ENCODE results near the gene GNAT3.

Gene GNAT3

DNA sequence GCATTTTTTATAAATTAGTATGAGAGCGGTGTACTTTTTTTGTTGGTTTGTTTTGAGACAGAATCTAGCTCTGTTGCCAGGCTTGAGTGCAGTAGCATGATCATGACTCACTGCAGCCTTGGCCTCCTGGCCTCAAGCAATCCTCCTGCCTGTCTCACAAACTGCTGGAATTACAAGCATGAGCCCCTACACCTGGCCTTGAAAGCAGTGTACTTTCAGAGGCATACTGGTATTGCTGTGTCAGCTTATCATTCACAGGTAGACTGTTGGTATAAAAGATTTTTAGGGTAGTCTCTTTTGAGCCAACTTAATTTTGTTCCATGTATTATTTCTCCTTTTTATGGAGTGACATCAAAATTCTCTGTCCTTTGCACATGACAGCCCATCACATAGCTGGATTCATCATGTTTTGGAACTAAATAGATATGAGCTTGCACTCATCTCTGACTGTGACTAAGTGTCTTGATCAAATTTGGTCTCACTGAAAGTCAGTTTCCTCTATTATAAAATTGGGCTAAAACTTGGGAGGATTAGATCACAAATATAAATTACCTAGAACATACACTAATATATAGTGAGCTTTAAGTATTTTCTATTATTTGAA lies 12.4 kb downstream of the GNAT3 start:
- Histone ChIP-seq H3K4me1 (ENCODE audit: insufficient read depth, low read length) (no peaks in the 10 kb centered on the region), H3K9ac (ENCODE audit: low read depth, low read length) (no peak overlapping the region), H2AFZ (ENCODE audit: low read depth, low read length) (no peak overlapping the region), H3K36me3 (ENCODE audit: insufficient read depth, low read length) (no peaks in the 10 kb centered on the region), H4K20me1 (ENCODE audit: insufficient read depth, low read length) (no peaks in the 10 kb centered on the region), H3K27me3 (ENCODE audit: insufficient read depth, low read length, poor library complexity) (no peaks in the 10 kb centered on the region), H3K9me3 (ENCODE audit: insufficient read depth, low read length, severe bottlenecking) (no peaks in the 10 kb centered on the region), H3K4me3 (ENCODE audit: low read depth in 1 of 2, low read length in 2 of 2) (no peak overlapping the region), H3K27ac (ENCODE audit: low read length) (no peak overlapping the region), H3K79me2 (ENCODE audit: insufficient read depth, low read length) (no peaks in the 10 kb centered on the region), H3K4me2 (ENCODE audit: insufficient read depth, low read length) (no peak overlapping the region)
- no peak for ATAC-seq (ENCODE audit: insufficient read depth, low read depth)
- TF ChIP-seq EZH2 (IDR thresholded peaks at IDR 0.05; ENCODE audit: borderline replicate concordance, low read depth, low read length, severe bottlenecking) = no peak
- TF ChIP-seq, protein P1, sequence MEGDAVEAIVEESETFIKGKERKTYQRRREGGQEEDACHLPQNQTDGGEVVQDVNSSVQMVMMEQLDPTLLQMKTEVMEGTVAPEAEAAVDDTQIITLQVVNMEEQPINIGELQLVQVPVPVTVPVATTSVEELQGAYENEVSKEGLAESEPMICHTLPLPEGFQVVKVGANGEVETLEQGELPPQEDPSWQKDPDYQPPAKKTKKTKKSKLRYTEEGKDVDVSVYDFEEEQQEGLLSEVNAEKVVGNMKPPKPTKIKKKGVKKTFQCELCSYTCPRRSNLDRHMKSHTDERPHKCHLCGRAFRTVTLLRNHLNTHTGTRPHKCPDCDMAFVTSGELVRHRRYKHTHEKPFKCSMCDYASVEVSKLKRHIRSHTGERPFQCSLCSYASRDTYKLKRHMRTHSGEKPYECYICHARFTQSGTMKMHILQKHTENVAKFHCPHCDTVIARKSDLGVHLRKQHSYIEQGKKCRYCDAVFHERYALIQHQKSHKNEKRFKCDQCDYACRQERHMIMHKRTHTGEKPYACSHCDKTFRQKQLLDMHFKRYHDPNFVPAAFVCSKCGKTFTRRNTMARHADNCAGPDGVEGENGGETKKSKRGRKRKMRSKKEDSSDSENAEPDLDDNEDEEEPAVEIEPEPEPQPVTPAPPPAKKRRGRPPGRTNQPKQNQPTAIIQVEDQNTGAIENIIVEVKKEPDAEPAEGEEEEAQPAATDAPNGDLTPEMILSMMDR (IDR thresholded peaks at IDR 0.05; ENCODE audit: borderline replicate concordance, extremely low read depth, low read length, poor library complexity, severe bottlenecking) = no peak
- DNase-seq = no peak

- H3K4me1 ChIP-seq (ENCODE audit: insufficient read depth, low read length) = no peaks in the 10 kb centered on the region
- H3K4me3 ChIP-seq (ENCODE audit: low read depth in 1 of 2, low read length in 2 of 2) = no peak overlapping the region
- H3K9me3 ChIP-seq (ENCODE audit: insufficient read depth, low read length, severe bottlenecking) = no peaks in the 10 kb centered on the region
- DNase-seq = no peak
- H3K27me3 ChIP-seq (ENCODE audit: insufficient read depth, low read length, poor library complexity) = no peaks in the 10 kb centered on the region
- no peaks in the 10 kb centered on the region for H3K36me3 ChIP-seq (ENCODE audit: insufficient read depth, low read length)
- H2AFZ ChIP-seq (ENCODE audit: low read depth, low read length) = no peak overlapping the region
- no peak for ATAC-seq (ENCODE audit: insufficient read depth, low read depth)
- no peak overlapping the region for H3K27ac ChIP-seq (ENCODE audit: low read length)
- TF ChIP-seq EZH2 (IDR thresholded peaks at IDR 0.05; ENCODE audit: borderline replicate concordance, low read depth, low read length, severe bottlenecking) = no peak
- TF ChIP-seq, protein P1 (IDR thresholded peaks at IDR 0.05; ENCODE audit: borderline replicate concordance, extremely low read depth, low read length, poor library complexity, severe bottlenecking) = no peak
- H3K79me2 ChIP-seq (ENCODE audit: insufficient read depth, low read length) = no peaks in the 10 kb centered on the region
- no peak overlapping the region for H3K9ac ChIP-seq (ENCODE audit: low read depth, low read length)
- no peaks in the 10 kb centered on the region for H4K20me1 ChIP-seq (ENCODE audit: insufficient read depth, low read length)
- no peak overlapping the region for H3K4me2 ChIP-seq (ENCODE audit: insufficient read depth, low read length)
These were observed 13.1 kb downstream of the GNAT3 start for GRCh38 chr7:80498481-80499349.

DNA sequence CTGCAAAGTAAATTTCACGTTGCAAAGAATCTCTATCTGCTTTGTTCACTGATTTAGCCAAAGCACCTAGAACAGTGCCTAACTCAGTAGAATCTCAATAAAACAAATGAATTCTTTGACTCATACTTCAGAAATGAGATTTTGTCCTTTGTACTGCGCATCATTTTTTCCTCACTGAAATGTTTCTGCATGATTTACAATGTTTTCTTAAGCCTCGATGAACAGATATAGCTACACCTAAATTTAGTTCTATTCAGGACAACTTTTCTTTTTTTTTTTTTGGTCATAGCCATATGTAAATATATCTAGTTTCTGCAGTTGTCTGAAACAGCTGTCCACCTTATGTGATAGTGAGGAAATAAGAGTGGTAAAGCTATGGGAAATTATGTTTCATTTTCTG lies 15.3 kb downstream of the GNAT3 start:
- Histone ChIP-seq H4K20me1 (ENCODE audit: insufficient read depth, low read length) (no peaks in the 10 kb centered on the region), H3K4me1 (ENCODE audit: insufficient read depth, low read length) (no peaks in the 10 kb centered on the region), H3K4me3 (ENCODE audit: low read depth in 1 of 2, low read length in 2 of 2) (no peak overlapping the region), H3K36me3 (ENCODE audit: insufficient read depth, low read length) (no peaks in the 10 kb centered on the region), H2AFZ (ENCODE audit: low read depth, low read length) (no peak overlapping the region), H3K9me3 (ENCODE audit: insufficient read depth, low read length, severe bottlenecking) (no peaks in the 10 kb centered on the region), H3K27me3 (ENCODE audit: insufficient read depth, low read length, poor library complexity) (no peaks in the 10 kb centered on the region), H3K27ac (ENCODE audit: low read length) (no peak overlapping the region), H3K9ac (ENCODE audit: low read depth, low read length) (no peak overlapping the region), H3K79me2 (ENCODE audit: insufficient read depth, low read length) (no peaks in the 10 kb centered on the region), H3K4me2 (ENCODE audit: insufficient read depth, low read length) (no peak overlapping the region)
- ATAC-seq (ENCODE audit: insufficient read depth, low read depth) (no peak), DNase-seq (no peak)
- TF ChIP-seq EZH2 (IDR thresholded peaks at IDR 0.05; ENCODE audit: borderline replicate concordance, low read depth, low read length, severe bottlenecking) = no peak
- TF ChIP-seq, protein P1 (IDR thresholded peaks at IDR 0.05; ENCODE audit: borderline replicate concordance, extremely low read depth, low read length, poor library complexity, severe bottlenecking) = no peak

Measured in DND-41 (cell line).